SU-DHL-6 (cell line): ENCODE results near the gene EDA.

ENCODE experiments used
- H2AFZ ChIP-seq: fragments of 200-600 bp; sonication (generic); 2 replicates; pipeline ENCODE4 v1.6.1; 2014; ENCODE audit warnings: low read depth, mild to moderate bottlenecking, moderate library complexity, mixed read lengths, antibody characterized with exemption, low read length; ENCODE audit not compliant: severe bottlenecking
- H3F3A ChIP-seq: fragments of 200-600 bp; shearing (Covaris generic); 2 replicates; pipeline ENCODE4 v1.6.0; 2016; ENCODE audit warnings: antibody characterized with exemption, mild to moderate bottlenecking; ENCODE audit not compliant: insufficient read depth
- H3K27ac ChIP-seq: fragments of 200-600 bp; sonication (generic); 2 replicates; pipeline ENCODE4 v1.5.1; 2016; ENCODE audit warnings: low read depth, mild to moderate bottlenecking, low read length, moderate library complexity, mixed read lengths
- H3K27me3 ChIP-seq: fragments of 200-600 bp; sonication (generic), shearing (Covaris generic); 2 replicates; pipeline ENCODE4 v1.6.0; 2014; ENCODE audit warnings: mild to moderate bottlenecking, low read length
- H3K36me3 ChIP-seq: fragments of 200-600 bp; sonication (generic); 2 replicates; pipeline ENCODE4 v1.6.1; 2014; ENCODE audit warnings: mild to moderate bottlenecking, low read length, mixed read lengths
- H3K4me2 ChIP-seq: fragments of 300-600, 200-600 bp; shearing (Covaris generic), sonication (generic); 2 replicates; pipeline ENCODE4 v1.6.0; 2014; ENCODE audit warnings: low read length, low read depth, mild to moderate bottlenecking; ENCODE audit not compliant: poor library complexity, severe bottlenecking
- H3K4me3 ChIP-seq: fragments of 200-600 bp; sonication (generic); 2 replicates; pipeline ENCODE4 v1.5.1; 2014; ENCODE audit warnings: antibody characterized with exemption, low read length, mild to moderate bottlenecking, mixed read lengths; ENCODE audit not compliant: insufficient read depth, poor library complexity, severe bottlenecking
- H3K79me2 ChIP-seq: fragments of 200-600 bp; sonication (generic); 2 replicates; pipeline ENCODE4 v1.6.1; 2014; ENCODE audit warnings: mild to moderate bottlenecking, low read length, moderate library complexity; ENCODE audit not compliant: insufficient read depth
- H3K9ac ChIP-seq: fragments of 200-600 bp; sonication (generic); 2 replicates; pipeline ENCODE4 v1.7.0; 2014; ENCODE audit warnings: mild to moderate bottlenecking, low read length
- H3K9me2 ChIP-seq: fragments of 200-600 bp; sonication (generic); replicated peaks from 2 replicates; pipeline ENCODE4 v1.6.1; 2014; ENCODE audit warnings: low read length; ENCODE audit not compliant: insufficient read depth
- H3K9me3 ChIP-seq: fragments of 200-600 bp; sonication (generic); 2 replicates; pipeline ENCODE4 v1.6.1; 2014; ENCODE audit warnings: low read length, mixed read lengths; ENCODE audit not compliant: insufficient read depth
- H4K20me1 ChIP-seq: fragments of 200-600 bp; sonication (generic); 2 replicates; pipeline ENCODE4 v1.6.1; 2014; ENCODE audit warnings: low read depth, mild to moderate bottlenecking, antibody characterized with exemption, low read length, moderate library complexity, mixed read lengths
- CTCF ChIP-seq: fragments of 200-600 bp; sonication (generic); IDR thresholded peaks from one replicate; pipeline ENCODE4 v1.5.1; 2017; ENCODE audit warnings: antibody characterized with exemption, mild to moderate bottlenecking, low read length, moderate library complexity; ENCODE audit not compliant: insufficient read depth, poor library complexity, severe bottlenecking
- EZH2phosphoT487 ChIP-seq: fragments of 200-600 bp; sonication (generic), shearing (Covaris generic); conservative IDR thresholded peaks from 2 replicates; pipeline ENCODE4 v1.6.1; 2018; ENCODE audit warnings: mild to moderate bottlenecking, antibody characterized with exemption, low read length, moderate library complexity, mixed read lengths

Gene EDA

DNA sequence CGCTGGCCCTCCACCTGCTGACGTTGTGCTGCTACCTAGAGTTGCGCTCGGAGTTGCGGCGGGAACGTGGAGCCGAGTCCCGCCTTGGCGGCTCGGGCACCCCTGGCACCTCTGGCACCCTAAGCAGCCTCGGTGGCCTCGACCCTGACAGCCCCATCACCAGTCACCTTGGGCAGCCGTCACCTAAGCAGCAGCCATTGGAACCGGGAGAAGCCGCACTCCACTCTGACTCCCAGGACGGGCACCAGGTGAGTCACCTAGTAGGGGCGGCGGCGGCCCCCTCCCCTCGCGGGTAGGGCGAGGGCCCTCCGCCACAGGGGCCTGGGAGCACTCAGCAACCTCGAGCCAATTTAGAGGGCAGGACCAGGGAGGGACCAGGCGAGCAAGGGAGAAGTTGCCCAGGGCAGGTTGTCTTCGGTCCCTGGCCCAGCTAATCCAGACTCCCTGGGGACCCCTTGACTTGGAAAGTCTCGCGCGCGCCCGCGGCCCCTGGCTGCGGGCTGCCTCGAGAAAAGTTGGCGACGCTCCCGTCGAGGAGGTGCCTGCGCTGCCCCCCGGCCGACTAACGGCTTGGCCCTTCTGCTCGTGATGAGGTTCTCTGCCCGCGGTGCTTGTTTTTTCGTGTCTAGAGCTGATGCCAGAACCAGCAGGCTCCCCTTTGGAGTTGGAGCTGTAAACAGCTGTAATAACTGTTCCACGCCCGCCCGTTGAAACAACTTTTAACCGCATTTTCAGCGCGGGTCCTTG, 717 bp downstream of the EDA start:
- no peak overlapping the region for H2AFZ ChIP-seq
- H3K9ac ChIP-seq: no peak overlapping the region
- H4K20me1 ChIP-seq: no peaks in the 10 kb centered on the region
- H3K79me2 ChIP-seq: no peaks in the 10 kb centered on the region
- H3K27me3 ChIP-seq: no peaks in the 10 kb centered on the region
- no peaks in the 10 kb centered on the region for H3K9me2 ChIP-seq
- H3K4me2 ChIP-seq: no peak overlapping the region
- H3K4me3 ChIP-seq: no peak overlapping the region
- TF ChIP-seq EZH2phosphoT487 (no peak), CTCF (no peak)
- no peaks in the 10 kb centered on the region for H3K9me3 ChIP-seq
- H3K27ac ChIP-seq: no peak overlapping the region
- no peaks in the 10 kb centered on the region for H3K36me3 ChIP-seq
- no peaks in the 10 kb centered on the region for H3F3A ChIP-seq

DNA sequence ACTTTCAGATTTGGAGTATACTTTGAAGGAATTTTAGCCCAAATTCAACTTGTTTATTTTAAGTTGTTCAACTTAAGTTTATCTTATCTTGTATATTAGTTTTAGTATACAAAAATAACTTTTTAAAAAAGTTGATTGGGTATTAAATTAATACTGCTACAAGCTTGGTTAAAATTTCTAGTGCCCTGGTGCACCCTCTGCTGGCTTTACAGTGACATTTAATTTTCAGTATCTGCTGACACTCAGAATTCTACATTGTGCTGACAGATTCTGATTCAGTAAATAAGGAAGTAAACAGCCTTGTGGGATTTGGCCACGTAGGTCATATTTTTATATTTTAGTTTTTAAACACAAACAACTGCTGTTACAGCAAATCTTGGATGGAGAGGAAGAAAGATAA, 2.9 kb downstream of the EDA start:
- H3K4me2 ChIP-seq: no peak overlapping the region
- H3K4me3 ChIP-seq: no peak overlapping the region
- H3K9ac ChIP-seq: no peak overlapping the region
- H4K20me1 ChIP-seq: no peaks in the 10 kb centered on the region
- no peaks in the 10 kb centered on the region for H3K36me3 ChIP-seq
- H3F3A ChIP-seq: no peaks in the 10 kb centered on the region
- H3K27me3 ChIP-seq: no peaks in the 10 kb centered on the region
- H3K79me2 ChIP-seq: no peaks in the 10 kb centered on the region
- H3K27ac ChIP-seq: no peak overlapping the region
- H2AFZ ChIP-seq: no peak overlapping the region
- TF ChIP-seq EZH2phosphoT487 (no peak), CTCF (no peak)
- no peaks in the 10 kb centered on the region for H3K9me3 ChIP-seq
- no peaks in the 10 kb centered on the region for H3K9me2 ChIP-seq

DNA sequence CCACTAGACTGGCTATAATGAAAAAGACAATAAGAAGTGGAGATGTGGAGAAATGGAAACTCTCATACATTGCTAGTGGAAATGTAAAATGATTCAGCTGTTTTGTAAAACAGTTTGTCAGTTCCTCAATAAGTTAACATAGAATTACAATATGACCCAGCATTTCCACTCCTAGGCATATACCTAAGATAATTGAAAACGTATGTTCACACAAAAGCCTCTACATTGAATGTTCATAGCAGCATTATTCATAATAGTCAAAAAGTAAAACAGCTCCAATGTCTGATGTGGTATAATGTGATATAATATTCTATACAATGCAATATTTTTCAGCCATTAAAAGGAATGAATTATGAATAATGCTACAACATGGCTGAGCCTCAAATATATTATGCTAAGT, 10.2 kb downstream of the EDA start:
- H2AFZ ChIP-seq: no peak overlapping the region
- no peaks in the 10 kb centered on the region for H3K79me2 ChIP-seq
- TF ChIP-seq CTCF (no peak), EZH2phosphoT487 (no peak)

More for the DNA sequence above, 10.2 kb downstream of the EDA start:
- Histone ChIP-seq H3K9ac (no peak overlapping the region), H4K20me1 (no peaks in the 10 kb centered on the region), H3K27me3 (no peaks in the 10 kb centered on the region), H3K9me3 (no peaks in the 10 kb centered on the region), H3K4me2 (no peak overlapping the region), H3K9me2 (no peaks in the 10 kb centered on the region), H3K27ac (no peak overlapping the region), H3K36me3 (no peaks in the 10 kb centered on the region), H3F3A (no peaks in the 10 kb centered on the region), H3K4me3 (no peak overlapping the region)
